Endodermal cell (in vitro differentiated cells): ENCODE results near the gene SELENOO. TPM values are rescaled to one million over a fixed set of nuclear protein-coding genes. Genes with fewer than 3 reads are reported as not detected.

Source experiments
- DNase-seq: peaks from one replicate; pipeline ENCODE4 v3.0.0-alpha.2; 2017
- H3K27ac ChIP-seq: 2 replicates; pipeline ENCODE4 v1.5.1; 2013; ENCODE audit warnings: mild to moderate bottlenecking, low read depth, low read length, moderate library complexity
- H3K27me3 ChIP-seq: 2 replicates; pipeline ENCODE4 v1.6.1; 2013; ENCODE audit warnings: mild to moderate bottlenecking, low read length, moderate library complexity; ENCODE audit not compliant: insufficient read depth, control insufficient read depth, poor library complexity, severe bottlenecking
- H3K36me3 ChIP-seq: 2 replicates; pipeline ENCODE4 v1.7.0; 2013; ENCODE audit warnings: mild to moderate bottlenecking, low read length, moderate library complexity; ENCODE audit not compliant: control insufficient read depth, insufficient read depth
- H3K4me1 ChIP-seq: one replicate; pipeline ENCODE4 v1.7.0; 2013; ENCODE audit warnings: low read length; ENCODE audit not compliant: control insufficient read depth, insufficient read depth
- H3K4me3 ChIP-seq: 2 replicates; pipeline ENCODE4 v1.5.1; 2013; ENCODE audit warnings: mild to moderate bottlenecking, low read length, moderate library complexity
- H3K9ac ChIP-seq: 2 replicates; pipeline ENCODE4 v1.6.1; 2013; ENCODE audit warnings: mild to moderate bottlenecking, low read length, moderate library complexity; ENCODE audit not compliant: poor library complexity, severe bottlenecking; ENCODE audit errors: extremely low read depth
- H3K9me3 ChIP-seq: 2 replicates; pipeline ENCODE4 v1.6.1; 2013; ENCODE audit warnings: mild to moderate bottlenecking, low read length, moderate library complexity; ENCODE audit not compliant: control insufficient read depth
- H3K27ac Mint-ChIP-seq: 2 replicates; pipeline ENCODE4 v1.8.0; 2020; ENCODE audit warnings: mixed read lengths
- H3K27me3 Mint-ChIP-seq: 2 replicates; pipeline ENCODE4 v1.8.0; 2021; ENCODE audit warnings: mild to moderate bottlenecking, mixed read lengths; ENCODE audit not compliant: insufficient read depth
- H3K36me3 Mint-ChIP-seq: 2 replicates; pipeline ENCODE4 v1.8.0; 2020; ENCODE audit warnings: low read depth, mixed read lengths
- H3K4me1 Mint-ChIP-seq: 2 replicates; pipeline ENCODE4 v1.8.0; 2020; ENCODE audit warnings: mixed read lengths
- H3K4me3 Mint-ChIP-seq: 2 replicates; pipeline ENCODE4 v1.8.0; 2020; ENCODE audit warnings: mild to moderate bottlenecking, moderate library complexity, mixed read lengths
- H3K9me3 Mint-ChIP-seq: 2 replicates; pipeline ENCODE4 v1.8.0; 2020; ENCODE audit warnings: mild to moderate bottlenecking, mixed read lengths
- WGBS, 2 experiments: methylation state at CpG; one replicate each; pipeline versions ENCODE4 v1.1.5 to v1.1.7; 2013; ENCODE audit warnings: missing lambda C conversion rate in 2 of 2, mixed read lengths in 1 of 2; ENCODE audit not compliant: insufficient coverage in 1 of 2, insufficient read length in 1 of 2; 5-methylcytosine and 5-hydroxymethylcytosine counted together
- total RNA-seq, 2 donors: library from RNA; stranded (reverse); fragmentation: NEBNext Ultra II Directional in 1 of 2; extraction: Animal tissue kit (Norgen Biotek cat#: 25700) in 1 of 2; gene quantifications; 2 replicates in 1 of 2; 3 replicates in 1 of 2; pipeline ENCODE4 v1.2.1, GENCODE V29; 2021
- TF ChIP-seq, protein P1 (sequence below): fragments of 200-600 bp; sonication (generic); conservative IDR thresholded peaks from 2 replicates; pipeline ENCODE4 v1.5.0; 2021; ENCODE audit warnings: antibody characterized with exemption, mild to moderate bottlenecking

The SELENOO gene
- total RNA-seq, 2 donors from 2014 or later, result 22.2 to 22.9 TPM

DNA sequence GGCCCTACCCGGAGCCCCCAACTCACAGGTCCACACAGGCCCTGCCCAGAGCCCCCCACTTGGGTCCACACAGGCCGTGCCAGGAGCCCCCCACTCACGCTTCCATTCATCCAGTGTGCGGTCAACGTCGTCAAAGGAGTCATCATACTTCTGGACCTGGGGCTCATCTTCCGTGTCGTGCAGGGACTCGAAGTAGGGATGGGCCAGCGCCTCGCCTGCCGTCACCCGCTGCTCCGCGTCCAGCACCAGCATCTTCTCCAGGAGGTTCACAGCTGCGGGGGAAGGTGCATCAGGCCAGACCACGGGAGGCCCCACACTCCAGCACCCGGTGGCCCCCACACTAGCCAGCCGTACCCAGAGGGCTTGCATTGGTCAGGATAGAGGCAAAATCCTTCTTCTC lies 54.3 kb downstream of the SELENOO start:
- TF ChIP-seq, protein P1, sequence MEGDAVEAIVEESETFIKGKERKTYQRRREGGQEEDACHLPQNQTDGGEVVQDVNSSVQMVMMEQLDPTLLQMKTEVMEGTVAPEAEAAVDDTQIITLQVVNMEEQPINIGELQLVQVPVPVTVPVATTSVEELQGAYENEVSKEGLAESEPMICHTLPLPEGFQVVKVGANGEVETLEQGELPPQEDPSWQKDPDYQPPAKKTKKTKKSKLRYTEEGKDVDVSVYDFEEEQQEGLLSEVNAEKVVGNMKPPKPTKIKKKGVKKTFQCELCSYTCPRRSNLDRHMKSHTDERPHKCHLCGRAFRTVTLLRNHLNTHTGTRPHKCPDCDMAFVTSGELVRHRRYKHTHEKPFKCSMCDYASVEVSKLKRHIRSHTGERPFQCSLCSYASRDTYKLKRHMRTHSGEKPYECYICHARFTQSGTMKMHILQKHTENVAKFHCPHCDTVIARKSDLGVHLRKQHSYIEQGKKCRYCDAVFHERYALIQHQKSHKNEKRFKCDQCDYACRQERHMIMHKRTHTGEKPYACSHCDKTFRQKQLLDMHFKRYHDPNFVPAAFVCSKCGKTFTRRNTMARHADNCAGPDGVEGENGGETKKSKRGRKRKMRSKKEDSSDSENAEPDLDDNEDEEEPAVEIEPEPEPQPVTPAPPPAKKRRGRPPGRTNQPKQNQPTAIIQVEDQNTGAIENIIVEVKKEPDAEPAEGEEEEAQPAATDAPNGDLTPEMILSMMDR, result no peak
- DNase-seq, result no peak
- H3K27me3 ChIP-seq, result no peaks in the 10 kb centered on the region
- H3K27ac ChIP-seq, result no peak overlapping the region
- H3K36me3 Mint-ChIP-seq, result peaks cover 12% of the 10 kb centered on the region
- no peak overlapping the region for H3K9ac ChIP-seq
- no peak overlapping the region for H3K4me3 Mint-ChIP-seq
- H3K9me3 ChIP-seq, result no peaks in the 10 kb centered on the region
- H3K4me1 ChIP-seq, result no peaks in the 10 kb centered on the region
- H3K4me1 Mint-ChIP-seq, result no peaks in the 10 kb centered on the region
- H3K27me3 Mint-ChIP-seq, result no peaks in the 10 kb centered on the region
- peaks cover 10% of the 10 kb centered on the region for H3K36me3 ChIP-seq
- no peak overlapping the region for H3K27ac Mint-ChIP-seq
- H3K9me3 Mint-ChIP-seq, result no peaks in the 10 kb centered on the region
- H3K4me3 ChIP-seq, result no peak overlapping the region
- WGBS, 2 experiments, result 87 to 93% methylated on average over 12 to 19 of the region's 19 CpGs

DNA sequence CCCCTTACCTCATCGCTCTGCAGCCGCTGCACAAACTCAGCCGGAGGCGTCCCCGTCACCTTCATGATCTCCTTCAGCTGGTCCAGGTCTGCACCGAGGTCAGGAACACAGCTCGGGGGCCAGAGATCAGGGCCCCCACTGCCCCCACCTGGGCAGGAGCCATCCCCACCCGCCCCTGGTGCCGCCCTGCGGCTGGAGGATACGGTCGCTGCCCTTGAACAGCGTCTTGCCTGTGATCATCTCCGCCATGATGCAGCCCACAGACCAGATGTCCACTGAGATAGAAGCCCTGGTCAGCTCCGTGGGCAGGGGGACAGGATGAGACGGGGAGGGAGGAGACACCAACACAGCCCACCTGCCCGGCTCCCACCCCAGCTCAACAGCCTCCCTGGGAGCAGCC lies 54.8 kb downstream of the SELENOO start:
- no peak overlapping the region for H3K27ac Mint-ChIP-seq
- H3K4me3 ChIP-seq, result no peak overlapping the region
- no peak overlapping the region for H3K4me3 Mint-ChIP-seq
- DNase-seq, result no peak
- H3K4me1 Mint-ChIP-seq, result no peaks in the 10 kb centered on the region
- H3K27me3 Mint-ChIP-seq, result no peaks in the 10 kb centered on the region
- H3K9me3 ChIP-seq, result no peaks in the 10 kb centered on the region
- no peak overlapping the region for H3K27ac ChIP-seq
- no peak overlapping the region for H3K9ac ChIP-seq
- WGBS, 2 experiments, result 93% methylated on average over 3 to 17 of the region's 17 CpGs
- H3K27me3 ChIP-seq, result no peaks in the 10 kb centered on the region
- H3K4me1 ChIP-seq, result no peaks in the 10 kb centered on the region
- no peaks in the 10 kb centered on the region for H3K9me3 Mint-ChIP-seq
- H3K36me3 ChIP-seq, result peaks cover 10% of the 10 kb centered on the region
- peaks cover 12% of the 10 kb centered on the region for H3K36me3 Mint-ChIP-seq
- TF ChIP-seq, protein P1, result no peak

DNA sequence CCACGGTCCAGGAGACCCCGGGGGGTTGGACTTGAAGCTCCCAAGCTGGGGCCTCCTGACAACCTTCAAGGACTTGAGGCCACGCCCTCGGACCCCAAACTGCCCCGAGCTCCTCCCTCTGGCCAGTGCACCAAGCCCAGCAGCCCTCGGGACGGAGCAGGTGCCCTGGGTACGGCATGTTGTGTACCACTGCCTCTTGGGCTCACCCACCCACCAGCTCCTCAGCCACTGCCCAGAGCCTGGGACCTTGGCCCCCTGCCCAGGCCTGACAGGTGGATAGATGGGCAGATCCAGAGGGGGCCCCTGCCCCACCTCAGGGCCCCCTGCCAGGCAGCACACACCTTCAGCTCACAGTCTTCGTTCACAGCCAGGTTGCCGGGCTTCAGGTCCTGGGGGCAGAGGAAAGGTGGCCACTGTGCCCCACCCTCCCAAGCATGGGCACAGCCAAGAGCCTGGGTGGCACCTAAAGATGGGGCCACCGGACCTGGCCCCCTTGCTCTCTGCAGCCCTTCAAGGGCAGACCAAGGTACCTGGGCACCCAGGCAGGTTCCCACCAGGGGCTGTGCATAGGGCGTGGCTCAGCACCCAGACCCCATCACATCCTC lies 55.5 kb downstream of the SELENOO start:
- TF ChIP-seq, protein P1, result no peak
- Histone ChIP-seq H3K4me3 (no peak overlapping the region), H3K4me1 (no peaks in the 10 kb centered on the region), H3K9me3 (no peaks in the 10 kb centered on the region), H3K27ac (no peak overlapping the region), H3K9ac (no peak overlapping the region), H3K36me3 (peaks cover 10% of the 10 kb centered on the region), H3K27me3 (no peaks in the 10 kb centered on the region)
- WGBS, 2 experiments, result 89 to 90% methylated on average over 7 to 12 of the region's 12 CpGs
- H3K4me1 Mint-ChIP-seq, result no peaks in the 10 kb centered on the region
- no peaks in the 10 kb centered on the region for H3K27me3 Mint-ChIP-seq
- H3K27ac Mint-ChIP-seq, result no peak overlapping the region
- DNase-seq, result no peak
- no peak overlapping the region for H3K4me3 Mint-ChIP-seq
- peaks cover 12% of the 10 kb centered on the region for H3K36me3 Mint-ChIP-seq
- H3K9me3 Mint-ChIP-seq, result no peaks in the 10 kb centered on the region
